Transverse colon (tissue), 4 donors: ENCODE measurements around the gene DRC3. TPM values are rescaled to one million over a fixed set of nuclear protein-coding genes. Genes with fewer than 3 reads are reported as not detected.

Experiments used
- DNase-seq: peaks from one replicate; pipeline ENCODE4 v3.0.0-alpha.2; 2019
- H3K27ac ChIP-seq, 4 donors: fragments of 200-600 bp; sonication (generic); 2 replicates each; pipeline ENCODE4 v1.5.1; 2016 to 2018; ENCODE audit warnings: inconsistent platforms in 4 of 4
- H3K27me3 ChIP-seq: fragments of 200-600 bp; sonication (generic); 2 replicates; pipeline ENCODE4 v1.5.1; 2017; ENCODE audit warnings: inconsistent platforms
- H3K36me3 ChIP-seq, 4 donors: fragments of 200-600 bp; sonication (generic); 2 replicates each; pipeline ENCODE4 v1.5.1; 2017 to 2019; ENCODE audit warnings: inconsistent platforms in 4 of 4
- H3K4me1 ChIP-seq, 4 donors: fragments of 200-600 bp; sonication (generic); 2 replicates each; pipeline ENCODE4 v1.5.1; 2017 to 2020; ENCODE audit warnings: inconsistent platforms in 4 of 4
- H3K4me3 ChIP-seq, 4 donors: fragments of 200-600 bp; sonication (generic); 1 replicate in 1 of 4; 2 replicates in 3 of 4; pipeline versions ENCODE4 v1.5.1 to v1.6.1; 2017 to 2019; ENCODE audit warnings: inconsistent platforms in 4 of 4
- H3K9me3 ChIP-seq, 2 donors: fragments of 200-600 bp; sonication (generic); 2 replicates each; pipeline ENCODE4 v1.5.1; 2017 to 2019; ENCODE audit warnings: inconsistent platforms in 2 of 2
- EP300 ChIP-seq: sonication (generic); formaldehyde crosslinking; IDR thresholded peaks from one replicate; pipeline ENCODE4 v1.6.1; 2017; ENCODE audit warnings: antibody characterized with exemption, low read depth
- POLR2A ChIP-seq: fragments of 450-650 bp; IDR thresholded peaks from one replicate; pipeline ENCODE4 v1.6.1; 2016; ENCODE audit warnings: antibody characterized with exemption, mild to moderate bottlenecking, moderate library complexity
- POLR2AphosphoS5 ChIP-seq, 3 donors: sonication (generic); formaldehyde crosslinking; IDR thresholded peaks; one replicate each; pipeline ENCODE4 v1.6.1; 2016; ENCODE audit warnings: antibody characterized with exemption in 3 of 3
- WGBS, 2 donors: methylation state at CpG; one replicate each; pipeline ENCODE4 v1.1.5; 2018; ENCODE audit warnings: low coverage in 1 of 2; 5-methylcytosine and 5-hydroxymethylcytosine counted together
- in situ Hi-C, 4 donors: fragments of 200-750 bp; cut with MboI; loops; one replicate each; pipeline versions ENCODE4 v1.15.0 to v1.15.1; 2017; ENCODE audit warnings: low sequenced_read_pairs in 3 of 4, low pct_ligation_motif_present in 1 of 4, low pct_unique_long_range_greater_than_20kb in 1 of 4
- intact Hi-C: fragments of 100-400 bp; cut with DNase I; formaldehyde crosslinking; loops from one replicate; pipeline ENCODE4 v1.15.1; 2023; ENCODE audit warnings: low total_unique reads
- total RNA-seq, 4 donors: library from RNA; depleted of rRNA; stranded (reverse); fragments of >200 nt; gene quantifications; one replicate each; pipeline ENCODE4 v1.1.0, GENCODE V29; 2016
- TF ChIP-seq, protein P1 (sequence below), 5 experiments: fragments of 200-600 bp in 3 of 5; fragments of 450-650 bp in 2 of 5; sonication (generic) in 3 of 5; IDR thresholded peaks; 1 replicate in 2 of 5; 2 replicates in 3 of 5; pipeline ENCODE4 v1.5.1; 2016 to 2017; ENCODE audit warnings: antibody characterized with exemption in 5 of 5, inconsistent platforms in 3 of 5, mild to moderate bottlenecking in 2 of 5, moderate library complexity in 1 of 5

Gene DRC3
- total RNA-seq, 4 donors from 2014 or later, result 0.64 to 1.8 (median 0.82) TPM; not detected in 1

DNA sequence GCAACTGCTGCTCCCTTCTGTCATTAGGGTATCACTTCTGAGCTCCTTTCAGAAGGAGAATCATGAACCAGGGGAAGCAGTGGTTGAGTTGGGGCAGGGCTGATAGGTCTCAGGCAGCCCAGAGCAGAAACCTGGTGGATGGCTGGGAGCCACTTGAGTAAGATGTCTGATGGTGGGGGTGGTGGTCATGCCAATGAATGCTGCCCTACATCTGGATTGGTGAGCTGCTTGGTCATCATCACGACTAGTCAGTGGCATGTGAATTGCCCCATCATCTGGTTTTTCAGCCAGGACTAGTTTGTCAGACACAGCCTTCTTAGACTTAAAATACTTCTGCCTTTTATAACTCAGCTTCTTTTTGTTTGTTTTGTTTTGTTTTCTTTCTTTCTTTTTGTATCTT, 69.1 kb downstream of the DRC3 start:
- H3K36me3 ChIP-seq, result peaks cover 0 to 3% (median 0%) of the 10 kb centered on the region in 4 donors
- no peak overlapping the region for H3K4me3 ChIP-seq
- 20 to 50% methylated on average over 1 of the region's 1 CpG for WGBS, 2 donors
- no peaks in the 10 kb centered on the region for H3K9me3 ChIP-seq
- no peaks in the 10 kb centered on the region for H3K27me3 ChIP-seq
- H3K27ac ChIP-seq, result no peak overlapping the region
- peaks cover 20 to 35% (median 28%) of the 10 kb centered on the region in 4 donors for H3K4me1 ChIP-seq
- intact Hi-C loops (no loop called here), in situ Hi-C loops (loop anchor here in 2 of 4 donors (25.0 kb wide), 2 partner anchors 154 to 354 kb away; partner anchors contain the start of gene RAI1 (in 1 of the 2))
- DNase-seq, result no peak
- no peak for TF ChIP-seq EP300
- no peak for TF ChIP-seq POLR2A
- TF ChIP-seq POLR2AphosphoS5 (IDR thresholded peaks at IDR 0.05), result no peak
- TF ChIP-seq, protein P1, sequence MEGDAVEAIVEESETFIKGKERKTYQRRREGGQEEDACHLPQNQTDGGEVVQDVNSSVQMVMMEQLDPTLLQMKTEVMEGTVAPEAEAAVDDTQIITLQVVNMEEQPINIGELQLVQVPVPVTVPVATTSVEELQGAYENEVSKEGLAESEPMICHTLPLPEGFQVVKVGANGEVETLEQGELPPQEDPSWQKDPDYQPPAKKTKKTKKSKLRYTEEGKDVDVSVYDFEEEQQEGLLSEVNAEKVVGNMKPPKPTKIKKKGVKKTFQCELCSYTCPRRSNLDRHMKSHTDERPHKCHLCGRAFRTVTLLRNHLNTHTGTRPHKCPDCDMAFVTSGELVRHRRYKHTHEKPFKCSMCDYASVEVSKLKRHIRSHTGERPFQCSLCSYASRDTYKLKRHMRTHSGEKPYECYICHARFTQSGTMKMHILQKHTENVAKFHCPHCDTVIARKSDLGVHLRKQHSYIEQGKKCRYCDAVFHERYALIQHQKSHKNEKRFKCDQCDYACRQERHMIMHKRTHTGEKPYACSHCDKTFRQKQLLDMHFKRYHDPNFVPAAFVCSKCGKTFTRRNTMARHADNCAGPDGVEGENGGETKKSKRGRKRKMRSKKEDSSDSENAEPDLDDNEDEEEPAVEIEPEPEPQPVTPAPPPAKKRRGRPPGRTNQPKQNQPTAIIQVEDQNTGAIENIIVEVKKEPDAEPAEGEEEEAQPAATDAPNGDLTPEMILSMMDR (IDR thresholded peaks at IDR 0.05), result no peak

DNA sequence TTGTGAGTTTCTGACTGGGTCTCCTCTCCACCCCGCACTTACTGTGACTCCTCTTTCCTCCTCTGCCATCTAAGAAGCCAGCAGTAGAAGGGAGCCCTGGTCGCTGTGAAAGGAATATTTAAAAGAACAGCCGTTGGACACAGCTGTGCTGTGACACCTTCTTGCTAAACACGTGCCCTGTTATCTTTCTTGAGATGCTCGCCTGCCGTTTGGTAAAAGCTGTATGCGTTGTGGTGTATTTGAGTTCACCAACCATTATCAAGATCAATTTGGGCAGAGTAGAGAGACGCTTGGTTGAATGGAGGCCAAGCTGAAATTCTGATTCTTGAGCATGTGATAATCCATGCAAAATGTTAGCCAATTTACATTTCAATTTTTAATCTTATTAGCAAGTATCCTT, 70.3 kb downstream of the DRC3 start:
- in situ Hi-C loops, result loop anchor here in 2 of 4 donors (25.0 kb wide), 2 partner anchors 156 to 356 kb away; partner anchors contain the start of gene RAI1 (in 1 of the 2)

DNA sequence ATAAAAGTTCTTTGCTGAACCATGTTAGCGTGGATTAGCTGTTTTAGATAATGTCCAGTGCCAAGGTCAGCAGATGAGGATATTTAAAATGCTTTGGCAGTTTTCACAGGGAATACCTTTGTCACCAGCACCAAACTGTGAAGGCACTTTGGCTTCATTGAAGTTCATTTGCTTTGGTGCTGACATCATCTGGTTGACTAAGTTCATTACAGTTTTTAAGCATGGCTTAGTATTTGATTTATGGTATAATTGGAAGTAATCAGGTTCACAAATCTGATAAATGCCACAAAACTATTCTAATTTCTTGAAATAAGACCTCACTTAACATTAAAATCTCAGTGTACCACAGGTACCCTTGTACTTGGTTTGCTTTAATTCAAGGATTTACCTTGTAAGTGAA, 70.8 kb downstream of the DRC3 start:
- H3K27ac ChIP-seq, result no peak overlapping the region
- H3K4me1 ChIP-seq, result peaks cover 11 to 18% (median 14%) of the 10 kb centered on the region in 4 donors
- no peak for DNase-seq
- WGBS, 2 donors, result 64 to 91% methylated on average over 1 of the region's 1 CpG
- H3K27me3 ChIP-seq, result no peaks in the 10 kb centered on the region
- H3K9me3 ChIP-seq, result no peaks in the 10 kb centered on the region
- H3K36me3 ChIP-seq, result peaks cover 0 to 3% (median 0%) of the 10 kb centered on the region in 4 donors
- TF ChIP-seq POLR2A (no peak), EP300 (no peak), POLR2AphosphoS5 (IDR thresholded peaks at IDR 0.05) (no peak)
- TF ChIP-seq, protein P1 (IDR thresholded peaks at IDR 0.05), result no peak
- no peak overlapping the region for H3K4me3 ChIP-seq
- intact Hi-C loops (no loop called here), in situ Hi-C loops (loop anchor here in 2 of 4 donors (25.0 kb wide), 2 partner anchors 156 to 356 kb away; partner anchors contain the start of gene RAI1 (in 1 of the 2))

More for the DNA sequence above, 70.3 kb downstream of the DRC3 start:
- DNase-seq, result no peak
- H3K9me3 ChIP-seq, result no peaks in the 10 kb centered on the region
- intact Hi-C loops, result no loop called here
- TF ChIP-seq EP300 (no peak), POLR2A (no peak), POLR2AphosphoS5 (IDR thresholded peaks at IDR 0.05) (no peak)
- TF ChIP-seq, protein P1 (IDR thresholded peaks at IDR 0.05), result no peak
- H3K36me3 ChIP-seq, result peaks cover 0 to 3% (median 0%) of the 10 kb centered on the region in 4 donors
- no peak overlapping the region for H3K27ac ChIP-seq
- WGBS, 2 donors, result 88 to 90% methylated on average over 8 of the region's 8 CpGs
- H3K27me3 ChIP-seq, result no peaks in the 10 kb centered on the region
- no peak overlapping the region for H3K4me3 ChIP-seq
- peaks cover 15 to 23% (median 19%) of the 10 kb centered on the region in 4 donors for H3K4me1 ChIP-seq

DNA sequence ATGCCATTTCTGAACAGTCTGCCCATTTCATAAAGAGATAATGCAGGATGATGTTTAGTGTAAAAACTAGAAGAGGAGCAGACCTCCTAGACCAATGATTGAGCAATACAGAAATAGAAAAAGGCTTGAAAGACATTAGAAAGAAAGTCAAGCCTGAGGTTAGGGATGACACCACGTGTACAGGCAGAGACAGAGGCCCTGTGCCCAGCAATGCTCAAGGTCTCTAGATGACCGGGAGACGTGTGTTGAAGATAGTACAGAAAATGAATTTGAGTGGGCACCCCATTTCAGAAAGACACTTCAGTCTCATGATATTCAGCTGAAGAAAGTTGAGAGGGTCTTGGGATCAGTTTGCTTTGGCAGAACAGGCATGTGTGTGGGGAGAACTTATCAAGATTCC, 71.9 kb downstream of the DRC3 start:
- TF ChIP-seq POLR2AphosphoS5 (IDR thresholded peaks at IDR 0.05) (no peak), EP300 (no peak), POLR2A (no peak)
- TF ChIP-seq, protein P1 (IDR thresholded peaks at IDR 0.05), result no peak
- 80 to 89% methylated on average over 1 to 3 of the region's 3 CpGs for WGBS, 2 donors
- no peaks in the 10 kb centered on the region for H3K27me3 ChIP-seq
- no peak for DNase-seq
- H3K36me3 ChIP-seq, result peaks cover 0 to 3% (median 0%) of the 10 kb centered on the region in 4 donors
- intact Hi-C loops, result no loop called here
- H3K4me1 ChIP-seq, result peaks cover 11 to 17% (median 14%) of the 10 kb centered on the region in 4 donors
- in situ Hi-C loops, result loop anchor here in 2 of 4 donors (25.0 kb wide), 2 partner anchors 157 to 357 kb away; partner anchors contain the start of gene RAI1 (in 1 of the 2)
- H3K4me3 ChIP-seq, result no peak overlapping the region
- H3K9me3 ChIP-seq, result no peaks in the 10 kb centered on the region
- no peak overlapping the region for H3K27ac ChIP-seq
